NCI-H460 (cell line): ENCODE measurements around the gene CCDC102B. TPM values are rescaled to one million over a fixed set of nuclear protein-coding genes. Genes with fewer than 3 reads are reported as not detected.
"Not testable (repeated sequence)": the region's sequence is repeated elsewhere in the genome, so short reads cannot be mapped to it uniquely, and the experiment has no call there.

Experiments
- DNase-seq: peaks from one replicate; pipeline ENCODE4 v3.0.0-alpha.2; 2016; ENCODE audit warnings: low read depth; ENCODE audit errors: extremely low read depth
- total RNA-seq: library from RNA; depleted of rRNA; stranded (reverse); fragments of >200 nt; shearing (Covaris generic); gene quantifications from 2 replicates; pipeline ENCODE4 v1.2.3, GENCODE V29; 2014

The CCDC102B gene
- total RNA-seq, 1 experiment from 2014 or later, result 8.5 TPM

- no peak for DNase-seq
Observed at GRCh38 chr18:68822926-68823325, 25.0 kb downstream of the CCDC102B start.

DNA sequence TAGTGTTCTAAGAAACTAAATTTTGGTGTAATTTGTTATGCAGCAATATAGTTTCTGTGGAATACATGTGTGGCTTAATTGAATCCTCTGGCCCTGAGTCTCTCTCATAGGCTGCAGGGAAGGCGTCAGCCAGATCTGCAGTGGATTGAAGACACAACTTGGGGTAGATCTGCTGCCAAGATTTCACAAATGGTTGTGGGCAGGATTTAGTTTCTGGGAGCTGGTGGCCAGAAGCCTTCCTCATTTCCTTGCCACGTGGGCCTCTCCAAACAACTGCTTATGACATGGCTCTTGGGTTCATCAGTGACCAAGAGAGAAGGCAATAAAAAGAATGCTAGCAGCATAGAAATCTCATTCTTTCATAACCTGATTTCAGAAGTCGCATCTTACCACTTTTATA, 28.2 kb downstream of the CCDC102B start:
- DNase-seq, result no peak

DNA sequence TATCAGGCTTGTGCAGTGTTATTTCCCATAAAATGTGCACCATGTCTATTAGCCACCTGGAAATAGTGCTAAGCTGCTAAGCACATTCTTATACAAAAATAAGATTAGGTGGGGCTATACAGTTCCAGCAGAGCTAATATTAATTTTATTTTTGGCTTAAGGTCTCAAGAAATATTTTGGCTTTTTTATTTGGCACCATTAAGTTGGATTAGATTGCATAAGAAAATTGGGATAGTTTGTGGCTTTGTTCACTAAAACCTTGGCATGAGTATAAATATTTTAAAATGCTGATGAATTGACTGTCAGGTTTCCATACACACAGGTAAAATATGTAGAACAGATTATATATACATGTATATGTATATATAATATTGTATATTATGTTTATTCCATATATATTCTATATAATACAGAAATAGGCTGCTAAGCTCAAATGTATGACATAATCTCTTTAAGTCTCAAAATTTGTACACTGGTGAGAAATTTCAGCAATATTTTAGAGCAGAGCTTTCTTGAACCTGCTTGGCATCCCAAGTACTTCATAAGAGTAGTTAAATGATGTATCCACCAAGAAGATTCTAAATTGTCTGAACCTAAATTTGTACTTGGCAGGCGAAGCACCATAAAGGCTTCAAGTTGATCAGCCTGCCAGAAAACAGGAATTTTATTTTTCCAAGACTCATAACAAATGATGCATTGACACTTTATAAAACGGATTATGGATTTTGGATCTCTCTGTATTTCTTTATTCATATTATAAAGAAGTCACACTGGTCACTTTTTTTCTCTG, 32.6 kb downstream of the CCDC102B start:
- DNase-seq, result no peak

DNA sequence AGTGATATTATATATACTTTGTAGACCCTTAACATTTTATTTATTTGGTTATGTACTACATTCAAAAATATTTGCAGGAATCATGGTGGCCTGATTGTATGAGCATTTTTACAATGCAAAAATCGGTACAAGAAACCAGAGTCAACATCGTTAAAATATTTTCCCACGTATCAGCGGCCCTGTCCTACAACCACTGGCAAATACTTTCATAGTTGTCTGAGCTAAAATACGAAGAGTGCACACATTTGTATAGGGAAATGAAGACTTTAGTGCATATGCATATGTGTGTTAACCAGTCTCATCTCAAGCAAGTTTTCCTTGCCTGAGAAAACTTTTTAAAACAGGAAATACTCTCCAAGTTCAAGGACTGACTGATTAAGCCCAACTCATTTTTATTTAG, 35.9 kb downstream of the CCDC102B start:
- no peak for DNase-seq

GRCh38 chr18:68837665-68838451, 40.0 kb downstream of the CCDC102B start:
- no peak for DNase-seq

DNA sequence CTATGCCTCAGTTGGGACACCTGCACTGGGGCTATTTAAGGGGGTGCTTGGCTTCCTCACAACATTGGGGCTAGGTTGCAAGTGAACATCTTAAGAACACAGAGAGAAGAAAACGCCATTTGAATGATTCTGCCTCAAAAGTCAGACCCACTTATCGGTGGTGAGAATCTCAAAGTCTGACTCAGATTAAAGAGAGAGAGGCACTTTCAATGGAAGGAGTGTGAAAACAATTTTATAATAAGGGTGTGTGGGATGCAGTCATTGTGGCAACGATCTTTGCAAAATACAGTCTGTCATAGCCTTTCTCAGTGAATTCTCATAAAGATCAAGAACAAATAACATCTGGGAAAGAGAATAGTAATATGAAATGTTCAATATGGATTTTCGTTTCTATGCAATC, 41.8 kb downstream of the CCDC102B start:
- no peak for DNase-seq

GRCh38 chr18:68840554-68841263, 42.8 kb downstream of the CCDC102B start:
- peak; percentile 64 for DNase-seq

GRCh38 chr18:68841301-68841700, 43.4 kb downstream of the CCDC102B start:
- DNase-seq, result peak; percentile 8

- DNase-seq, result no peak
Observed at GRCh38 chr18:68842951-68843350, 45.1 kb downstream of the CCDC102B start.

GRCh38 chr18:68843473-68844089, 45.7 kb downstream of the CCDC102B start:
- DNase-seq, result no peak

GRCh38 chr18:68847219-68847837, 49.4 kb downstream of the CCDC102B start:
- peak; percentile 6 for DNase-seq

DNA sequence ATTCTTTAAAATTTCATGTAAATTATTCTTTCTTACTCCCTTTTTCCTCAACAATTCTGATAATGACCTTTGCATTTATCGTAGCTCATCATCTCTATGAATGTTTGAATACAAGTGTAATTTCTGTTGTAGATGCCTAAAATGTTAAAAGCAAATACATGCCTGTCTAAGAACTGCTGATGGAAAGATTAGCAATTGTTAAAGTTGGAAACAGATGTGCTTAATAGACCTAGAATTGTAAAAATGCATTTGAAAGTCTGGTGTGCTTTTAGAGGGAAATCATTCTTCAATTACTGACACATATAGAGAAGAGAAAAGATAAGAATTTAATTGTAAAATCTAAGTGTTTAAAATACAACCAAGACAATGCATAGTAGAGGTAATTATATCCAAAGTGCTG, 50.4 kb downstream of the CCDC102B start:
- DNase-seq, result no peak

DNA sequence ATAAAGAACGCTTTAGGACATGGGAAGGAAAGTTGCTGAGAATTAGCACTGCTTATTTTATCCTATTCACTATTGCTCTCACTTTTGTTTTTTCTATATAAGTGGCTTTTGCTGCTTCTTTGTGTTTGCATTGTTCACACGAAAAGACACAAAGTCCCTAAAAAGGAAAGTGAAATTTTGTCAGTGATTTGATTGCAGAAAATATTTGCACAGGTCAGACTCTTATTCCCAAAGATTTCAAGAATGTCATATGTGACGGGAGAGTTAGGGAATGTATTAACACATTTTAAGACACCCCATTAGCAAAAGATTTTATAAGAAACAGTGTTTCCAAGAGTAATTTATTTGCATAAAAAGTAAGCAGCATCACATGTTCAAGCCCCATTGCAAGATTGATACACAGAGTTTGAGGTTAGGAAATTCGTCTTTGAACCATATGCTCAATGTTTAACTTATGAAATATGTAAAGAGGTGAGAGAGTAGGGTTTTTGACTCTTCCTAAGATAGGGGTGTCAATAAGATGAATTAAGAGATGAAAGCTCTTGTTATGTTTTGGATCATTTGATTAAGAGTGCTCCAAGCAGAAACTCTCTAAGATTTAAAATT, 57.0 kb downstream of the CCDC102B start:
- DNase-seq, result no peak

DNA sequence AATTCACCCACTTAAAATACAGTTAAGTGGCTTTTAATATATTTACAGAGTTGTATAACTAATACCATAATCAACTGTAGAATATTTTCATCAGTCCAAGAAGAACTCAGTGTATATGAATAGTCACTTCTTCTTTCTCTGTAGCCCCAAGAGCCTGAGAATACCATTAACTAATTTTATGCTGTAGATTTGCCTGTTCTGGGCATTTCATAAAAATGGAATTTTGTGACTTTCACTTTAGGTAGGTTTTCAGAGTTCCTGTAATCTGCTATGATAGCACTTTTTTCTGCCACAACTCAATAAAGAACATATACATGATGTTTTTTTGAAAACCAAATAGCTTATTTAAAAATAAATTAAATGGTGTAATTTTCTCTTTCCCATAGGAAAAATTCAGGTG, 57.6 kb downstream of the CCDC102B start:
- DNase-seq, result no peak

- DNase-seq, result no peak
Observed at GRCh38 chr18:68861365-68861764, 63.5 kb downstream of the CCDC102B start.

DNA sequence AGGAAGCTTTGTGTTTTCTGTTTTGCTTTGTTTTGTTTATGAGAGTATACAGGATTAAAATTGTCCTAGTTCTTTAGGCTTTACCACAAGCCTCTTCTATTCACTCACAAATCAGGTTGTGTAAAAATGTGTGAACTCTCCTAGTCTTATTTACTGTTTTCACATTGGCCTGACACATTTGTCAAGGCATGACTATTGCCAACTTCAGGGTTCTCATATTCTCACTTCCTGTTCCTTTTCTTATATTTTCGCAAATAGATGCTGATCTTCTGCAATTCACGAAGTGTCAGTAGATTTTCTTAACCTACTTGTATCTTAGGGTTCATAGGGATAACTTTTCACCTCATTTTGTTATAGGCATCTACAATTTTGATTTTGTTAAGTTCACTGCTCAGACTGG, 67.1 kb downstream of the CCDC102B start:
- no peak for DNase-seq

DNA sequence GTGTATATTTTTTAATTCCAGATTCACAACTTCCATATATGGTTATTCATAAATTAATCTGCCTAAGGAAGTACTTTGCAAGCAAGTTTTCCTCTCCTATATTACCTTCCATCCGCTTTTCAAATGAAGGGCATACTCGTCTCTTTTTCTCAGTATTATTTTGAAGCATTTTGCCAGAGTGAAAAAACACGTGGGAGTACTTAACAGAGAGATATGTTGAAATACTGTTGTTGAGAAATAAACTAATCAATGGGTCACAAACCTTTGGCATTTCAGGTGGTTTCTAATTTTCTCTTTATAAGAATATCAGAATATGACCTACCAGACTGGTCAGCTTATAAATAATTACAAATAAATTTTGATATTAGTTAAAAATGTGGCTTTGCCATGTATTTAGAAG, 67.6 kb downstream of the CCDC102B start:
- DNase-seq, result no peak

DNA sequence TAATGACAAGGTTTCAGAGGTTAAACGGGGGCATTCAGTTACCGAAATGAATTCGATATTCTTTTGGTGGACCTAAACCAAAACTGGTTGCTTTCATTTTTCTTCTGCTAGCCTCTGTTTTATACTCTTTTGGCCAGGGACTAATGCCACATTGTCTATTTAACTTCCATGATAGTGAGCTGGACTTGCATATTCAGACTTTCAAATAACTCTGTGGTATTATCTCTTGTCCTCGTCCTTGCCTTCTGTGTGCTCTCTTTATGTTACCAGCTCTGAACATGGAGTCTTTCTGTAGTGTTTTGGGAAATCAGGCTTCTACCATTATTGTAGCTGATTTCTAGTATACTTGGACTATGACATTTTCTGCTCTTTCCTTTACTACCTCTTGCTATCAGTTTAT, 75.1 kb downstream of the CCDC102B start:
- DNase-seq, result no peak

DNA sequence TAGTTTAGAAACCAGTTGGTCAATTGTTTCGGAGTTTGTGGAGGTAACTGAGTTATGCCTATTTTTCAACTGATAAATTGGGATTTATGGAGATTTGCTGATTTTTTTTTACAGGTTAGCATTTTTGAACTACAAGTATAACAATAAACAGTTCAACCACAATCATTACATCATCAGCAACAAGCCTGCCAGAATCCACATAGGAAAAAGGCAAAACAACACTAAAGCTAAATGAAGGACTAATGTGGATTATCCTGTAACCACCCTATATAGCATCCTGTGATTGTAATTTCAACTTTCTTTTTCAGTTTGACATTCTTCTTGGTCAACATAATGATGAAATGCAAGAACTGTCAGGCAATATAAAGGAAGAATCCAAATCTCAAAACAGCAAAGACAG, 76.5 kb downstream of the CCDC102B start:
- no peak for DNase-seq

DNA sequence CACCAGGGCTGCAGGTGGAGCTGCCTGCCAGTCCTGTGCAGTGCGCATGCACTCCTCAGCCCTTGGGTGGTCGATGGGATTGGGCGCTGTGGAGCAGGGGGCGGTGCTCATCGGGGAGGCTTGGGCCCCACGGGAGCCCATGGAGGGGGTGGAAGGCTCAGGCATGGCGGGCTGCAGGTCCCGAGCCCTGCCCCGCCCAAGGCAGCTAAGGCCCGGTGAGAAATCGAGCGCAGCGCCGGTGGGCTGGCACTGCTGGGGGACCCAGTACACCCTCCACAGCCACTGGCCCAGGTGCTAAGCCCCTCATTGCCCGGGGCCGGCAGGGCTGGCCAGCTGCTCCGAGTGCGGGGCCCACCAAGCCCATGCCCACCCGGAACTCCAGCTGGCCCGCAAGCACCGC, 82.1 kb downstream of the CCDC102B start:
- DNase-seq, result not testable (repeated sequence)
